IMR-90 (cell line): ENCODE data around the gene TCAP. TPM values are rescaled to one million over a fixed set of nuclear protein-coding genes. Genes with fewer than 3 reads are reported as not detected.

ENCODE experiments used
- ATAC-seq: fragments of 200-7000 bp; cut with Tn5 transposase; 2 replicates; pipeline ENCODE4 v1.9.1; 2020; ENCODE audit warnings: low read depth, mild to moderate bottlenecking, moderate library complexity
- BruUV-seq: library from RNA; stranded (reverse); fragments of 400-500 nt; replicated peaks from 2 replicates; lab custom pipeline; 2021; lab: Mats Ljungman, UMichigan
- CTCF ChIA-PET: fragments of 300-600 bp; formaldehyde crosslinking; extraction: SDS; loops from one replicate; lab custom pipeline; 2021; ENCODE audit warnings: antibody characterized with exemption; lab: Yijun Ruan, JAX
- POLR2A ChIA-PET: fragments of 300-600 bp; sonication (Branson Sonifier 250); formaldehyde crosslinking; loops from one replicate; lab custom pipeline; 2022; ENCODE audit warnings: antibody characterized with exemption; ENCODE audit not compliant: unreplicated experiment; lab: Charles Lee
- DNase-seq: peaks from one replicate; pipeline ENCODE4 v3.0.0; 2013
- H2AFZ ChIP-seq: replicated peaks from 2 replicates; pipeline ENCODE3; 2013; ENCODE audit warnings: low read length, mild to moderate bottlenecking; ENCODE audit not compliant: poor library complexity
- H2AK5ac ChIP-seq: 2 replicates; pipeline ENCODE4 v1.6.1; 2013; ENCODE audit warnings: low read depth, low read length, inconsistent platforms
- H2AK9ac ChIP-seq: replicated peaks from 2 replicates; pipeline ENCODE3; 2013; ENCODE audit warnings: mild to moderate bottlenecking, low read depth, low read length, moderate library complexity; ENCODE audit not compliant: poor library complexity
- H2BK120ac ChIP-seq: 2 replicates; pipeline ENCODE4 v1.6.1; 2013; ENCODE audit warnings: low read depth, low read length, inconsistent platforms
- H2BK15ac ChIP-seq: 3 replicates; pipeline ENCODE4 v1.6.1; 2013; ENCODE audit warnings: low read depth, low read length, inconsistent platforms
- H2BK20ac ChIP-seq: 2 replicates; pipeline ENCODE4 v1.6.1; 2013; ENCODE audit warnings: low read depth, mild to moderate bottlenecking, inconsistent platforms, low read length, moderate library complexity
- H2BK5ac ChIP-seq: 2 replicates; pipeline ENCODE4 v1.6.1; 2013; ENCODE audit warnings: mild to moderate bottlenecking, low read depth, low read length, inconsistent platforms; ENCODE audit not compliant: poor library complexity, severe bottlenecking
- H3K14ac ChIP-seq: replicated peaks from 2 replicates; pipeline ENCODE4 v1.6.1; 2013; ENCODE audit warnings: low read depth, low read length, inconsistent platforms
- H3K18ac ChIP-seq: 2 replicates; pipeline ENCODE4 v1.6.1; 2013; ENCODE audit warnings: low read depth, low read length, control low read depth
- H3K23ac ChIP-seq: 2 replicates; pipeline ENCODE4 v1.6.1; 2013; ENCODE audit warnings: low read depth, low read length, inconsistent platforms
- H3K27ac ChIP-seq: 2 replicates; pipeline ENCODE4 v1.5.1; 2013; ENCODE audit warnings: mild to moderate bottlenecking, control low read depth, low read length; ENCODE audit not compliant: insufficient read depth
- H3K27me3 ChIP-seq: 2 replicates; pipeline ENCODE4 v1.6.1; 2013; ENCODE audit warnings: low read length; ENCODE audit not compliant: control insufficient read depth, insufficient read depth
- H3K36me3 ChIP-seq: 2 replicates; pipeline ENCODE4 v1.6.1; 2013; ENCODE audit warnings: low read length, mixed read lengths; ENCODE audit not compliant: control insufficient read depth, insufficient read depth
- H3K4ac ChIP-seq: 2 replicates; pipeline ENCODE4 v1.6.1; 2013; ENCODE audit warnings: low read depth, low read length, inconsistent platforms
- H3K4me1 ChIP-seq: 2 replicates; pipeline ENCODE4 v1.6.1; 2013; ENCODE audit warnings: low read length, mixed read lengths; ENCODE audit not compliant: control insufficient read depth, insufficient read depth
- H3K4me2 ChIP-seq: 2 replicates; pipeline ENCODE4 v1.6.1; 2013; ENCODE audit warnings: low read depth, mild to moderate bottlenecking, control low read depth, low read length, moderate library complexity
- H3K4me3 ChIP-seq: 2 replicates; pipeline ENCODE4 v1.5.1; 2013; ENCODE audit warnings: low read depth, mild to moderate bottlenecking, control low read depth, low read length, moderate library complexity; ENCODE audit not compliant: insufficient read depth
- H3K56ac ChIP-seq: 2 replicates; pipeline ENCODE4 v1.6.1; 2013; ENCODE audit warnings: low read length, inconsistent platforms; ENCODE audit not compliant: insufficient read depth; ENCODE audit errors: extremely low read depth
- H3K79me1 ChIP-seq, 2 experiments: 2 replicates each; pipeline ENCODE4 v1.6.1; 2013; ENCODE audit warnings: low read length in 2 of 2, inconsistent platforms in 1 of 2, low read depth in 1 of 2
- H3K9ac ChIP-seq: 2 replicates; pipeline ENCODE4 v1.6.1; 2013; ENCODE audit warnings: low read depth, low read length, control low read depth
- H3K9me1 ChIP-seq: 2 replicates; pipeline ENCODE4 v1.6.1; 2013; ENCODE audit warnings: low read length, inconsistent platforms; ENCODE audit not compliant: insufficient read depth
- H3K9me3 ChIP-seq: 2 replicates; pipeline ENCODE4 v1.6.1; 2013; ENCODE audit warnings: low read length; ENCODE audit not compliant: control insufficient read depth, insufficient read depth
- H4K20me1 ChIP-seq: 2 replicates; pipeline ENCODE4 v1.6.1; 2013; ENCODE audit warnings: low read length, inconsistent platforms; ENCODE audit not compliant: insufficient read depth
- H4K5ac ChIP-seq: 2 replicates; pipeline ENCODE4 v1.6.1; 2013; ENCODE audit warnings: mild to moderate bottlenecking, low read depth, low read length, control low read depth
- H4K8ac ChIP-seq, 2 experiments: 2 replicates each; pipeline ENCODE4 v1.6.1; 2013; ENCODE audit warnings: low read depth in 2 of 2, low read length in 2 of 2, control low read depth in 1 of 2, inconsistent platforms in 1 of 2
- H4K91ac ChIP-seq: 2 replicates; pipeline ENCODE4 v1.6.1; 2013; ENCODE audit warnings: low read depth, low read length, inconsistent platforms; ENCODE audit not compliant: insufficient read depth
- CEBPB ChIP-seq: IDR thresholded peaks from 2 replicates; pipeline ENCODE4 v1.6.1; 2012; ENCODE audit warnings: low read depth, low read length, improper control_type of control experiment
- CTCF ChIP-seq: conservative IDR thresholded peaks from 2 replicates; pipeline ENCODE4 v1.5.1; 2012; ENCODE audit warnings: mild to moderate bottlenecking, low read depth, low read length, improper control_type of control experiment
- MAZ ChIP-seq: IDR thresholded peaks from 2 replicates; pipeline ENCODE4 v1.6.1; 2012; ENCODE audit warnings: low read depth, mild to moderate bottlenecking, low read length, improper control_type of control experiment, moderate library complexity, borderline replicate concordance
- NFE2L2 ChIP-seq: fragments of 150-350 bp; IDR thresholded peaks from 2 replicates; pipeline ENCODE4 v1.6.1; 2016; ENCODE audit warnings: low read depth, mild to moderate bottlenecking, low read length
- POLR2A ChIP-seq: IDR thresholded peaks from 2 replicates; pipeline ENCODE4 v1.6.1; 2012; ENCODE audit warnings: mild to moderate bottlenecking, low read depth, low read length
- RAD21 ChIP-seq: IDR thresholded peaks from 2 replicates; pipeline ENCODE4 v1.6.1; 2012; ENCODE audit warnings: low read length, improper control_type of control experiment
- USF2 ChIP-seq: fragments of 150-350 bp; IDR thresholded peaks from 2 replicates; pipeline ENCODE4 v1.6.1; 2017; ENCODE audit warnings: mild to moderate bottlenecking, antibody characterized with exemption, low read length, low read depth
- WGBS, 2 experiments: methylation state at CpG; one replicate each; pipeline versions ENCODE4 v1.1.5 to v1.1.7; 2013; ENCODE audit warnings: missing lambda C conversion rate in 2 of 2; ENCODE audit not compliant: insufficient read length in 1 of 2; ENCODE audit errors: extremely low coverage in 2 of 2; 5-methylcytosine and 5-hydroxymethylcytosine counted together
- dilution Hi-C: fragments of 300-500 bp; cut with HindIII; formaldehyde crosslinking; loops from one replicate; pipeline ENCODE4 v1.14.3; 2018; ENCODE audit warnings: low sequenced_read_pairs; ENCODE audit not compliant: unreplicated experiment
- in situ Hi-C: fragments of 300-500 bp; cut with MboI; formaldehyde crosslinking; loops from 3 replicates; pipeline ENCODE4 v1.14.3; 2019; ENCODE audit warnings: low sequenced_read_pairs, inconsistent platforms, mixed read lengths
- intact Hi-C: fragments of 100-400 bp; cut with micrococcal nuclease; formaldehyde crosslinking; loops from 2 replicates; pipeline ENCODE4 v1.10.0; 2022
- polyA plus RNA-seq, 3 experiments: library from polyadenylated mRNA; depleted of rRNA; stranded (reverse); fragments of >200 nt; gene quantifications; 2 replicates each; pipeline ENCODE4 v1.2.3, GENCODE V29; 2012; ENCODE audit warnings: low replicate concordance in 1 of 3
- total RNA-seq: library from RNA; depleted of rRNA; stranded (reverse); fragments of >200 nt; gene quantifications from 2 replicates; pipeline ENCODE4 v1.2.3, GENCODE V29; 2012

The TCAP gene
- total and polyA plus RNA-seq, 2 of the 4 experiments (the other 2 are of a cell fraction), result under 0.01 to 0.21 TPM

- Histone ChIP-seq H3K27ac (no peak overlapping the region), H2BK15ac (no peak overlapping the region), H2BK120ac (no peak overlapping the region), H3K14ac (no peak overlapping the region), H3K27me3 (no peaks in the 10 kb centered on the region), H2AFZ (no peak overlapping the region), H3K4ac (no peak overlapping the region), H3K36me3 (peaks cover 56% of the 10 kb centered on the region), H4K91ac (no peak overlapping the region), H2BK20ac (no peak overlapping the region), H3K79me1 (peaks cover 0 to under 1% of the 10 kb centered on the region in 2 experiments; a peak in 1 of 4 replicates), H2AK9ac (no peak overlapping the region), H3K9me1 (no peaks in the 10 kb centered on the region), H3K9me3 (no peaks in the 10 kb centered on the region), H3K4me3 (no peak overlapping the region), H2BK5ac (no peak overlapping the region), H3K18ac (no peak overlapping the region), H4K20me1 (no peaks in the 10 kb centered on the region), H3K23ac (no peak overlapping the region), H3K56ac (no peak overlapping the region), H4K8ac (no peak overlapping the region), H3K4me2 (no peak overlapping the region), H2AK5ac (no peak overlapping the region), H3K9ac (no peak overlapping the region), H4K5ac (no peak overlapping the region), H3K4me1 (no peaks in the 10 kb centered on the region)
- ATAC-seq, result no peak
- in situ Hi-C loops (no loop called here), intact Hi-C loops (no loop called here), dilution Hi-C loops (no loop called here)
- no TSS peak for BruUV-seq
- 96% methylated on average over 11 of the region's 18 CpGs; no CpG with 5 or more reads in 1 of the 2 experiments for WGBS, 2 experiments
- ChIA-PET POLR2A (no interaction called here), CTCF (no interaction called here)
- no peak for DNase-seq
- no peak for TF ChIP-seq RAD21
- no peak for TF ChIP-seq NFE2L2
- TF ChIP-seq USF2, result no peak
- TF ChIP-seq POLR2A, result no peak
- TF ChIP-seq MAZ, result no peak
- TF ChIP-seq CTCF, result no peak
- TF ChIP-seq CEBPB, result no peak
These were observed 50.4 kb downstream of the TCAP start for GRCh38 chr17:39715375-39716072.
